CD4-positive, alpha-beta T cell (primary cell): ENCODE results near the gene RELT. TPM values are rescaled to one million over a fixed set of nuclear protein-coding genes. Genes with fewer than 3 reads are reported as not detected.

Experiments
- ATAC-seq: fragments of 200-7000 bp; cut with Tn5 transposase; one replicate; pipeline ENCODE4 v1.10.0; 2022; ENCODE audit warnings: mild to moderate bottlenecking; ENCODE audit not compliant: poor library complexity
- CTCF ChIA-PET: fragments of 350-600 bp; sonication (Branson Sonifier 250); formaldehyde crosslinking; loops from one replicate; lab custom pipeline; 2021; ENCODE audit warnings: antibody characterized with exemption, inconsistent platforms; lab: Charles Lee
- POLR2A ChIA-PET: fragments of 350-600 bp; sonication (Branson Sonifier 250); formaldehyde crosslinking; loops from one replicate; lab custom pipeline; 2021; ENCODE audit warnings: antibody characterized with exemption, inconsistent platforms; lab: Charles Lee
- DNase-seq, 14 experiments: peaks; one replicate each; pipeline ENCODE4 v3.0.0-alpha.2; 2013 to 2020; ENCODE audit warnings: mixed read lengths in 2 of 14
- H3K27ac ChIP-seq, 2 donors: one replicate each; pipeline versions ENCODE4 v1.5.1 to v1.7.0; 2013; ENCODE audit warnings: low read length in 2 of 2, low read depth in 1 of 2, mild to moderate bottlenecking in 1 of 2
- H3K27me3 ChIP-seq, 2 experiments: 1 replicate in 1 of 2; 2 replicates in 1 of 2; pipeline versions ENCODE4 v1.6.1 to v1.7.0; 2013; ENCODE audit warnings: low read length in 2 of 2, control low read depth in 1 of 2, mild to moderate bottlenecking in 1 of 2, moderate library complexity in 1 of 2; ENCODE audit not compliant: insufficient read depth in 2 of 2, control insufficient read depth in 1 of 2
- H3K36me3 ChIP-seq: one replicate; pipeline ENCODE4 v1.6.1; 2013; ENCODE audit warnings: low read length, control low read depth; ENCODE audit not compliant: insufficient read depth
- H3K4me1 ChIP-seq: one replicate; pipeline ENCODE4 v1.6.1; 2013; ENCODE audit warnings: low read length, control low read depth; ENCODE audit not compliant: insufficient read depth
- H3K4me3 ChIP-seq: one replicate; pipeline ENCODE4 v1.5.1; 2013; ENCODE audit warnings: mild to moderate bottlenecking, low read length, moderate library complexity
- H3K9me3 ChIP-seq, 2 experiments: 1 replicate in 1 of 2; 2 replicates in 1 of 2; pipeline versions ENCODE4 v1.6.1 to v1.7.0; 2013; ENCODE audit warnings: low read length in 2 of 2, mild to moderate bottlenecking in 2 of 2, control low read depth in 1 of 2, moderate library complexity in 1 of 2; ENCODE audit not compliant: control insufficient read depth in 1 of 2, insufficient read depth in 1 of 2
- H3K27ac Mint-ChIP-seq: one replicate; pipeline ENCODE4 v1.8.0; 2020; ENCODE audit warnings: mixed read lengths
- H3K27me3 Mint-ChIP-seq: one replicate; pipeline ENCODE4 v1.8.0; 2021; ENCODE audit warnings: mixed read lengths
- H3K36me3 Mint-ChIP-seq: one replicate; pipeline ENCODE4 v1.8.0; 2021; ENCODE audit warnings: low read depth, mixed read lengths
- H3K4me1 Mint-ChIP-seq: one replicate; pipeline ENCODE4 v1.8.0; 2021; ENCODE audit warnings: low read depth, mixed read lengths
- H3K4me3 Mint-ChIP-seq: one replicate; pipeline ENCODE4 v1.8.0; 2020; ENCODE audit warnings: mild to moderate bottlenecking, mixed read lengths
- H3K9me3 Mint-ChIP-seq: one replicate; pipeline ENCODE4 v1.8.0; 2020; ENCODE audit warnings: mixed read lengths
- CTCF ChIP-seq: fragments of 200-600 bp; IDR thresholded peaks from one replicate; pipeline ENCODE4 v1.8.0; 2022; ENCODE audit warnings: antibody characterized with exemption, mild to moderate bottlenecking
- intact Hi-C, 2 experiments: fragments of 100-400 bp; cut with DNase I in 1 of 2; cut with micrococcal nuclease in 1 of 2; formaldehyde crosslinking; loops; one replicate each; pipeline versions ENCODE4 v1.15.1 to v1.9.0; 2023 to 2025; cut with DNase I, micrococcal nuclease
- total RNA-seq, 174 experiments: library from RNA in 2 of 174; stranded (reverse) in 2 of 174; gene quantifications; one replicate each; pipeline ENCODE4 v1.2.3 and lab custom pipeline; 2021 to 2026

Gene RELT
- total RNA-seq, 2 experiments from 2014 or later: 107 to 114 TPM

DNA sequence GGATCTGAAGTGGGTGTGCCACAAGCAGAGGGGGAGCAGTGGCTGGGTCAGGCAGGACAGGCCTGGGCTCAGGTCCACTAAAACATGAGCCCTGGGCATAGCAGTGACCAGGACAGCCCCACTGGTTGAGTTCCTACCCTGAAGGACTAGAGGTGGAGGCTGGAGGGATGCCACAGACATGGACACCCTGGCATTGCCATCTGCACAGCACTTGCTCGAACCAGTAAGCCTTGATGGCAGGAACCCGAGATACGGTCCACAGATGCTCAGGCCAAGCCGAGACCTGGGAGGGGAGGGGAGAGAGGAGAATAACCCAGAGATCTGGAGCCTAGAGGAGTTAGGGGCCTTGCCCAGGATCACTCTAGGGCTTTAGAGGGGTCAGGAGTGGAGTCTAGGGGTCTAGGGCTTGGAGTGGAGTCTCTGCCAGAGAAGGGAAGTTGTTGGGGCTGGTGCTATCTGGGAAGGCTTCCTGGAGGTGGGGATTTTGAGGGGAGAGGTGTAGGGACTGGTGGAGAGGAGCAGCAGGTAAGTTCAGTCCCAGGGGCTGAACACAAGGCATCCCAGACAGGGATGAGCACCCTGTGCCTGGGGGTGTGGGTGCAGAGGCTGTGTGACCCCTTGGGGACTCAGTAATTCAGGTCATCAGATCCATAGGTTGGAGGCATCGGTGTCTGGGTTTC, 30.6 kb upstream of the RELT start:
- no peaks in the 10 kb centered on the region for H3K36me3 Mint-ChIP-seq
- no peak overlapping the region for H3K4me3 Mint-ChIP-seq
- ChIA-PET POLR2A (no interaction called here), CTCF (no interaction called here)
- no peak overlapping the region for H3K27ac ChIP-seq
- intact Hi-C loops: no loop called here
- H3K4me1 ChIP-seq: no peaks in the 10 kb centered on the region
- ATAC-seq (no peak), DNase-seq (no peak)
- no peaks in the 10 kb centered on the region for H3K27me3 Mint-ChIP-seq
- TF ChIP-seq CTCF: no peak
- no peak overlapping the region for H3K27ac Mint-ChIP-seq
- H3K4me1 Mint-ChIP-seq: no peaks in the 10 kb centered on the region
- H3K9me3 ChIP-seq: no peaks in the 10 kb centered on the region
- no peaks in the 10 kb centered on the region for H3K36me3 ChIP-seq
- no peak overlapping the region for H3K4me3 ChIP-seq
- no peaks in the 10 kb centered on the region for H3K27me3 ChIP-seq
- H3K9me3 Mint-ChIP-seq: no peaks in the 10 kb centered on the region

DNA sequence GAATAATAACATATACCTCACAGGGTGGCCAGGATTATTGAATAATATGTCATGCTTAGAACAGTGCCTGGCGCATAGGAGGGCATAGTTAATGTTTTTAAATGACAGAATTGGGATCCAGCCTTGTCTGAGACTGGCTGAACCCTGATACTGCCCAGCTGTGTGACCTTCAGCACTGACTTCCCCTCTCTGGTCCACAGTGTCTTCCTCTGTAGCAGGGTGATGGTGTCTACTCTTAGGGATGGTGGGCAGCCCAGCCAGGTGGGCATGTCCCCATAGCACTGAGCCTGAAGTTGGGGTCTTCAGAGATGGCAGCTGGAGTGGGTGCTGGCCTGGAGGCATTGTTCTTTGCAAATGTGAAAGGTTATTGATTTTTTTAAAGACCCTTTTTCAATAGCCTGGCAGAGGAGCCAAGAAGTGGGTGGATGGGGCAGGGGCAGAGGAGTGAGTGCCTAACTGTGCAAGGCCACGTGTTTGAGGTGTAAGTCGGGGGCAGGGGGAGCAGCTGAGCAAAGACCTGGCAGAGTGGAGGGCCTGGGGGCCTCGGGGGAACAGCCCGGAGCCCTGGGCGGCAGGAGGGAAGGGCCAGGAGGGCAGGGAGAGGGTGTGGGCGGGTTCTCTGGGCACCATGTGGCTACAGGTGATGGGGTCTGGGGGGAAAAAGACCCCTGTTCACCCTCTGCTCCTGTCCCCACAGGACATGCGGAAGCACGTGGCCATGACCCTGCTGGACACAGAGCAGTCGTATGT, 29.8 kb upstream of the RELT start:
- Histone ChIP-seq H3K27ac (no peak overlapping the region), H3K4me3 (no peak overlapping the region), H3K9me3 (no peaks in the 10 kb centered on the region), H3K4me1 (peaks cover 2% of the 10 kb centered on the region), H3K27me3 (no peaks in the 10 kb centered on the region), H3K36me3 (no peaks in the 10 kb centered on the region)
- no peaks in the 10 kb centered on the region for H3K36me3 Mint-ChIP-seq
- no peak overlapping the region for H3K27ac Mint-ChIP-seq
- no peak overlapping the region for H3K4me3 Mint-ChIP-seq
- H3K4me1 Mint-ChIP-seq: no peaks in the 10 kb centered on the region
- ATAC-seq (no peak), DNase-seq (no peak)
- intact Hi-C loops: no loop called here
- ChIA-PET POLR2A (no interaction called here), CTCF (no interaction called here)
- H3K9me3 Mint-ChIP-seq: no peaks in the 10 kb centered on the region
- no peaks in the 10 kb centered on the region for H3K27me3 Mint-ChIP-seq
- TF ChIP-seq CTCF: no peak

GRCh38 chr11:73347067-73347466, 29.1 kb upstream of the RELT start:
- Mint-ChIP-seq H3K9me3 (no peaks in the 10 kb centered on the region), H3K27ac (no peak overlapping the region), H3K36me3 (no peaks in the 10 kb centered on the region), H3K4me1 (no peaks in the 10 kb centered on the region), H3K4me3 (no peak overlapping the region), H3K27me3 (no peaks in the 10 kb centered on the region)
- Histone ChIP-seq H3K36me3 (no peaks in the 10 kb centered on the region), H3K4me1 (peaks cover 3% of the 10 kb centered on the region), H3K4me3 (no peak overlapping the region), H3K27me3 (no peaks in the 10 kb centered on the region), H3K27ac (no peak overlapping the region), H3K9me3 (no peaks in the 10 kb centered on the region)
- ChIA-PET CTCF (no interaction called here), POLR2A (no interaction called here)
- no peak for TF ChIP-seq CTCF
- intact Hi-C loops: no loop called here
- DNase-seq (no peak), ATAC-seq (no peak)
